Stomach (tissue), 4 donors: ENCODE data around the gene OPRL1.

Experiments
- CTCF ChIP-seq, 7 experiments: fragments of 450-650 bp in 4 of 7; fragments of 200-600 bp in 3 of 7; sonication (generic) in 3 of 7; IDR thresholded peaks; one replicate each; pipeline ENCODE4 v1.5.1; 2016 to 2019; ENCODE audit warnings: antibody characterized with exemption in 7 of 7, control low read depth in 2 of 7, mild to moderate bottlenecking in 1 of 7
- EP300 ChIP-seq: sonication (generic); formaldehyde crosslinking; IDR thresholded peaks from one replicate; pipeline ENCODE4 v1.6.1; 2017; ENCODE audit warnings: antibody characterized with exemption

- no peak for TF ChIP-seq CTCF (IDR thresholded peaks at IDR 0.05)
- no peak for TF ChIP-seq EP300
Observed at GRCh38 chr20:64146301-64146935, 66.5 kb downstream of the OPRL1 start.
